Liver (tissue), 9 donors: ENCODE results near the gene SSNA1. TPM values are rescaled to one million over a fixed set of nuclear protein-coding genes. Genes with fewer than 3 reads are reported as not detected.

ENCODE experiments used
- DNase-seq: peaks from one replicate; pipeline ENCODE4 v3.0.0-alpha.2; 2017; ENCODE audit warnings: low spot score
- H3K27ac ChIP-seq, 2 donors: one replicate each; pipeline ENCODE4 v1.7.0; 2013; ENCODE audit warnings: inconsistent platforms in 2 of 2, low read length in 2 of 2, control low read depth in 1 of 2, low read depth in 1 of 2, mild to moderate bottlenecking in 1 of 2
- H3K27me3 ChIP-seq, 4 donors: one replicate each; pipeline versions ENCODE4 v1.6.1 to v1.7.0; 2013; ENCODE audit warnings: low read length in 3 of 4, inconsistent platforms in 1 of 4, mild to moderate bottlenecking in 1 of 4, moderate library complexity in 1 of 4; ENCODE audit not compliant: control insufficient read depth in 4 of 4, insufficient read depth in 4 of 4
- H3K36me3 ChIP-seq, 4 donors: one replicate each; pipeline versions ENCODE4 v1.6.1 to v1.7.0; 2013; ENCODE audit warnings: low read length in 3 of 4, mild to moderate bottlenecking in 3 of 4, low read depth in 1 of 4, moderate library complexity in 1 of 4; ENCODE audit not compliant: control insufficient read depth in 4 of 4, insufficient read depth in 3 of 4
- H3K4me1 ChIP-seq, 4 donors: one replicate each; pipeline versions ENCODE4 v1.6.1 to v1.7.0; 2013; ENCODE audit warnings: low read length in 3 of 4, mild to moderate bottlenecking in 3 of 4, moderate library complexity in 1 of 4; ENCODE audit not compliant: control insufficient read depth in 4 of 4, insufficient read depth in 4 of 4
- H3K4me3 ChIP-seq, 3 donors: one replicate each; pipeline versions ENCODE4 v1.6.1 to v1.7.0; 2013; ENCODE audit warnings: low read length in 3 of 3, control low read depth in 1 of 3, low read depth in 1 of 3, mild to moderate bottlenecking in 1 of 3
- H3K9ac ChIP-seq, 2 donors: one replicate each; pipeline ENCODE4 v1.7.0; 2013; ENCODE audit warnings: low read length in 2 of 2, mild to moderate bottlenecking in 2 of 2, moderate library complexity in 2 of 2, control low read depth in 1 of 2, low read depth in 1 of 2
- H3K9me3 ChIP-seq, 4 donors: one replicate each; pipeline versions ENCODE4 v1.6.1 to v1.7.0; 2013; ENCODE audit warnings: low read length in 3 of 4; ENCODE audit not compliant: control insufficient read depth in 4 of 4
- EGR1 ChIP-seq, 2 donors: IDR thresholded peaks; 2 replicates each; pipeline ENCODE4 v1.6.1; 2016 to 2018; ENCODE audit warnings: antibody characterized with exemption in 2 of 2, low read depth in 2 of 2
- FOXA1 ChIP-seq: IDR thresholded peaks from 2 replicates; pipeline ENCODE4 v1.6.1; 2016; ENCODE audit warnings: antibody characterized with exemption
- FOXA2 ChIP-seq: IDR thresholded peaks from 2 replicates; pipeline ENCODE4 v1.6.1; 2016; ENCODE audit warnings: antibody characterized with exemption
- GABPA ChIP-seq, 2 donors: IDR thresholded peaks in 1 of 2; conservative IDR thresholded peaks in 1 of 2; 2 replicates each; pipeline ENCODE4 v1.6.1; 2016; ENCODE audit warnings: antibody characterized with exemption in 2 of 2, mild to moderate bottlenecking in 1 of 2, moderate library complexity in 1 of 2
- HNF4A ChIP-seq, 2 donors: conservative IDR thresholded peaks; 2 replicates each; pipeline ENCODE4 v1.6.1; 2016; ENCODE audit warnings: antibody characterized with exemption in 2 of 2, mild to moderate bottlenecking in 2 of 2
- HNF4G ChIP-seq: IDR thresholded peaks from 2 replicates; pipeline ENCODE4 v1.6.1; 2016; ENCODE audit warnings: antibody characterized with exemption
- JUND ChIP-seq, 2 donors: IDR thresholded peaks; 2 replicates each; pipeline ENCODE4 v1.6.1; 2016; ENCODE audit warnings: antibody characterized with exemption in 2 of 2
- NR2F2 ChIP-seq: IDR thresholded peaks from 2 replicates; pipeline ENCODE4 v1.6.1; 2016; ENCODE audit warnings: antibody characterized with exemption
- RAD21 ChIP-seq, 2 donors: IDR thresholded peaks; 2 replicates each; pipeline ENCODE4 v1.6.1; 2016; ENCODE audit warnings: antibody characterized with exemption in 2 of 2, mild to moderate bottlenecking in 2 of 2
- RXRA ChIP-seq, 2 donors: IDR thresholded peaks; 2 replicates each; pipeline ENCODE4 v1.6.1; 2017 to 2018; ENCODE audit warnings: antibody characterized with exemption in 2 of 2, mild to moderate bottlenecking in 1 of 2
- SP1 ChIP-seq: IDR thresholded peaks from 2 replicates; pipeline ENCODE4 v1.6.1; 2018; ENCODE audit warnings: antibody characterized with exemption, mild to moderate bottlenecking
- TAF1 ChIP-seq: conservative IDR thresholded peaks from 2 replicates; pipeline ENCODE4 v1.6.1; 2016; ENCODE audit warnings: antibody characterized with exemption, mild to moderate bottlenecking
- YY1 ChIP-seq: IDR thresholded peaks from 2 replicates; pipeline ENCODE4 v1.6.1; 2016; ENCODE audit warnings: antibody characterized with exemption, mild to moderate bottlenecking
- WGBS: extraction: QIAGEN DNeasy Blood & Tissue Kit; methylation state at CpG from one replicate; pipeline ENCODE4 v1.1.7; 2013; 5-methylcytosine and 5-hydroxymethylcytosine counted together
- polyA plus RNA-seq, 2 donors: library from polyadenylated mRNA; stranded (reverse) in 1 of 2; unstranded in 1 of 2; fragments of 200-250 nt in 1 of 2; fragments of >200 nt in 1 of 2; fragmentation: Nextera tagmentation in 1 of 2; extraction: Ambion mirVana in 1 of 2; gene quantifications; one replicate each; pipeline versions ENCODE4 v1.2.1 to v1.2.3, GENCODE V29; 2013 to 2015
- total RNA-seq, 2 donors: library from RNA; depleted of rRNA; stranded (reverse); fragments of >200 nt; gene quantifications; one replicate each; pipeline ENCODE4 v1.2.3, GENCODE V29; 2014
- TF ChIP-seq, protein P1 (sequence below): fragments of 150-350 bp; IDR thresholded peaks from 2 replicates; pipeline ENCODE4 v1.5.1; 2017; ENCODE audit warnings: improper control_type of control experiment, low read depth, low read length; ENCODE audit not compliant: missing input control
- TF ChIP-seq, protein P2 (sequence below): IDR thresholded peaks from 2 replicates; pipeline ENCODE4 v1.6.1; 2016; ENCODE audit warnings: antibody characterized with exemption
- TF ChIP-seq, protein P3 (sequence below): IDR thresholded peaks from 2 replicates; pipeline ENCODE4 v1.6.1; 2016; ENCODE audit warnings: antibody characterized with exemption, mild to moderate bottlenecking
- donor health status: healthy.
- donor health status: healthy.
- donor health status: healthy.
- donor health status: healthy.
- donor health status: healthy.

The SSNA1 gene
- total and polyA plus RNA-seq, 4 donors, result 29.8 to 44.2 (median 40.3) TPM

DNA sequence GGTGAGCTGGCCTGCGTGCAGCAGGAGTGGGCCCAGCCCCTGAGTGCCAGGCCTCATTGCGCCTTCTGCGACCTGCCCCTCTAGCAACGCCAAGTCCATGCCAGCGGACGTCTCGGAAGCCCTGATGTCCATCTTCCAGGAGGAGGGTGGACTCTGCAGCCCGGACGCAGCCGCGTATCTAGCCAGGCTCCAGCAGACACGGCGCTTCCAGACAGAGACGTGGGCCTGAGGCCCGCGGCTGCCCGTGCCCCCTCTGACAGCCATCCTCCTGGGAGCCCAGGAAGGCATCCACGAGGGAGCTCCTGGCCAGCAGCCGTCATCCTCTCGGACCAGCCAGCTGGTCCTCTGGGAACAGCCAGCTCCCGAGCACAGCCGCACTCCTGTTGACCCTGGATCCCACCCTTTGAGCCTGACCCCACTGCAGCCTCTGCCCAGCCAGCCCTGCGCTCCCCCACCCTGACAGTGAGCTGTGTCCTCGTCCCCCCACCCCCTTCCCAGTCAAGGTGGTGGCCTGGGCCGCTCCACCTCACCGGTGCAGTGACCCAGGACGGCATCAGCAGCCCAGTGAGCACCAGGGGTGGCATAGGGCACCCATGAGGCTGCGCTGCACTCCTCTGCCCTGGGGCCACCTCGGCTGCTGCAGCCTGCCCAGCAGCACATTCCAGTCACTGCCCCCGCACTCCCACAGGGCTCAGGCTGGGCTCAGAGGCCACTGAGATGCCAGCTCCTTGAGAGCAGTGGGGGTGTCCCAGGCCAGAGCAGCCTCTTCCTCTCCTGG is 27.9 kb downstream of the SSNA1 start:
- H3K9ac ChIP-seq, result no peak overlapping the region
- 95% methylated on average over 30 of the region's 30 CpGs for WGBS
- no peak for TF ChIP-seq GABPA (IDR thresholded peaks at IDR 0.05 in 1 of 2, conservative IDR thresholded peaks at IDR 0.05 in 1 of 2)
- no peak for TF ChIP-seq JUND (IDR thresholded peaks at IDR 0.05)
- TF ChIP-seq EGR1 (IDR thresholded peaks at IDR 0.05; ENCODE audit: low read depth in 2 of 2), result no peak
- TF ChIP-seq FOXA1, result no peak
- no peak for TF ChIP-seq NR2F2
- no peak for TF ChIP-seq TAF1
- TF ChIP-seq RAD21 (IDR thresholded peaks at IDR 0.05), result no peak
- TF ChIP-seq, protein P1, sequence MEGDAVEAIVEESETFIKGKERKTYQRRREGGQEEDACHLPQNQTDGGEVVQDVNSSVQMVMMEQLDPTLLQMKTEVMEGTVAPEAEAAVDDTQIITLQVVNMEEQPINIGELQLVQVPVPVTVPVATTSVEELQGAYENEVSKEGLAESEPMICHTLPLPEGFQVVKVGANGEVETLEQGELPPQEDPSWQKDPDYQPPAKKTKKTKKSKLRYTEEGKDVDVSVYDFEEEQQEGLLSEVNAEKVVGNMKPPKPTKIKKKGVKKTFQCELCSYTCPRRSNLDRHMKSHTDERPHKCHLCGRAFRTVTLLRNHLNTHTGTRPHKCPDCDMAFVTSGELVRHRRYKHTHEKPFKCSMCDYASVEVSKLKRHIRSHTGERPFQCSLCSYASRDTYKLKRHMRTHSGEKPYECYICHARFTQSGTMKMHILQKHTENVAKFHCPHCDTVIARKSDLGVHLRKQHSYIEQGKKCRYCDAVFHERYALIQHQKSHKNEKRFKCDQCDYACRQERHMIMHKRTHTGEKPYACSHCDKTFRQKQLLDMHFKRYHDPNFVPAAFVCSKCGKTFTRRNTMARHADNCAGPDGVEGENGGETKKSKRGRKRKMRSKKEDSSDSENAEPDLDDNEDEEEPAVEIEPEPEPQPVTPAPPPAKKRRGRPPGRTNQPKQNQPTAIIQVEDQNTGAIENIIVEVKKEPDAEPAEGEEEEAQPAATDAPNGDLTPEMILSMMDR, result no peak
- TF ChIP-seq, protein P2, sequence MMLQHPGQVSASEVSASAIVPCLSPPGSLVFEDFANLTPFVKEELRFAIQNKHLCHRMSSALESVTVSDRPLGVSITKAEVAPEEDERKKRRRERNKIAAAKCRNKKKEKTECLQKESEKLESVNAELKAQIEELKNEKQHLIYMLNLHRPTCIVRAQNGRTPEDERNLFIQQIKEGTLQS, result no peak
- no peak for TF ChIP-seq HNF4G
- no peak for TF ChIP-seq YY1
- TF ChIP-seq FOXA2, result no peak
- TF ChIP-seq HNF4A (conservative IDR thresholded peaks at IDR 0.05), result no peak
- TF ChIP-seq, protein P3, sequence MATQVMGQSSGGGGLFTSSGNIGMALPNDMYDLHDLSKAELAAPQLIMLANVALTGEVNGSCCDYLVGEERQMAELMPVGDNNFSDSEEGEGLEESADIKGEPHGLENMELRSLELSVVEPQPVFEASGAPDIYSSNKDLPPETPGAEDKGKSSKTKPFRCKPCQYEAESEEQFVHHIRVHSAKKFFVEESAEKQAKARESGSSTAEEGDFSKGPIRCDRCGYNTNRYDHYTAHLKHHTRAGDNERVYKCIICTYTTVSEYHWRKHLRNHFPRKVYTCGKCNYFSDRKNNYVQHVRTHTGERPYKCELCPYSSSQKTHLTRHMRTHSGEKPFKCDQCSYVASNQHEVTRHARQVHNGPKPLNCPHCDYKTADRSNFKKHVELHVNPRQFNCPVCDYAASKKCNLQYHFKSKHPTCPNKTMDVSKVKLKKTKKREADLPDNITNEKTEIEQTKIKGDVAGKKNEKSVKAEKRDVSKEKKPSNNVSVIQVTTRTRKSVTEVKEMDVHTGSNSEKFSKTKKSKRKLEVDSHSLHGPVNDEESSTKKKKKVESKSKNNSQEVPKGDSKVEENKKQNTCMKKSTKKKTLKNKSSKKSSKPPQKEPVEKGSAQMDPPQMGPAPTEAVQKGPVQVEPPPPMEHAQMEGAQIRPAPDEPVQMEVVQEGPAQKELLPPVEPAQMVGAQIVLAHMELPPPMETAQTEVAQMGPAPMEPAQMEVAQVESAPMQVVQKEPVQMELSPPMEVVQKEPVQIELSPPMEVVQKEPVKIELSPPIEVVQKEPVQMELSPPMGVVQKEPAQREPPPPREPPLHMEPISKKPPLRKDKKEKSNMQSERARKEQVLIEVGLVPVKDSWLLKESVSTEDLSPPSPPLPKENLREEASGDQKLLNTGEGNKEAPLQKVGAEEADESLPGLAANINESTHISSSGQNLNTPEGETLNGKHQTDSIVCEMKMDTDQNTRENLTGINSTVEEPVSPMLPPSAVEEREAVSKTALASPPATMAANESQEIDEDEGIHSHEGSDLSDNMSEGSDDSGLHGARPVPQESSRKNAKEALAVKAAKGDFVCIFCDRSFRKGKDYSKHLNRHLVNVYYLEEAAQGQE, result no peak
- no peak for TF ChIP-seq RXRA (IDR thresholded peaks at IDR 0.05)
- TF ChIP-seq SP1, result no peak
- no peaks in the 10 kb centered on the region for H3K27me3 ChIP-seq
- no peaks in the 10 kb centered on the region for H3K9me3 ChIP-seq
- no peak for DNase-seq
- peaks cover 0 to 5% (median under 1%) of the 10 kb centered on the region in 4 donors for H3K36me3 ChIP-seq
- H3K4me3 ChIP-seq, result no peak overlapping the region
- H3K27ac ChIP-seq, result no peak overlapping the region
- peaks cover 0 to 12% (median 5%) of the 10 kb centered on the region in 4 donors for H3K4me1 ChIP-seq
